Stimulated activated CD4-positive, alpha-beta T cell treated with anti-CD3 and anti-CD28 coated beads, TNF-alpha, amount 100 ng/mL, for 24 hours (primary cell): Measurements from ENCODE around the gene TAF4.
"Not testable (repeated sequence)": the region's sequence is repeated elsewhere in the genome, so short reads cannot be mapped to it uniquely, and the experiment has no call there.

Experiments used
- DNase-seq, 3 experiments: peaks; one replicate each; pipeline ENCODE4 v3.0.0-alpha.2; 2020; ENCODE audit warnings: low read depth in 3 of 3

The TAF4 gene

GRCh38 chr20:62055862-62056115 is 9.9 kb downstream of the TAF4 start:
- DNase-seq, result not testable (repeated sequence)

GRCh38 chr20:62055106-62055861 is 10.4 kb downstream of the TAF4 start:
- DNase-seq, result no peak

GRCh38 chr20:62054451-62054953 is 11.2 kb downstream of the TAF4 start:
- no peak for DNase-seq

DNA sequence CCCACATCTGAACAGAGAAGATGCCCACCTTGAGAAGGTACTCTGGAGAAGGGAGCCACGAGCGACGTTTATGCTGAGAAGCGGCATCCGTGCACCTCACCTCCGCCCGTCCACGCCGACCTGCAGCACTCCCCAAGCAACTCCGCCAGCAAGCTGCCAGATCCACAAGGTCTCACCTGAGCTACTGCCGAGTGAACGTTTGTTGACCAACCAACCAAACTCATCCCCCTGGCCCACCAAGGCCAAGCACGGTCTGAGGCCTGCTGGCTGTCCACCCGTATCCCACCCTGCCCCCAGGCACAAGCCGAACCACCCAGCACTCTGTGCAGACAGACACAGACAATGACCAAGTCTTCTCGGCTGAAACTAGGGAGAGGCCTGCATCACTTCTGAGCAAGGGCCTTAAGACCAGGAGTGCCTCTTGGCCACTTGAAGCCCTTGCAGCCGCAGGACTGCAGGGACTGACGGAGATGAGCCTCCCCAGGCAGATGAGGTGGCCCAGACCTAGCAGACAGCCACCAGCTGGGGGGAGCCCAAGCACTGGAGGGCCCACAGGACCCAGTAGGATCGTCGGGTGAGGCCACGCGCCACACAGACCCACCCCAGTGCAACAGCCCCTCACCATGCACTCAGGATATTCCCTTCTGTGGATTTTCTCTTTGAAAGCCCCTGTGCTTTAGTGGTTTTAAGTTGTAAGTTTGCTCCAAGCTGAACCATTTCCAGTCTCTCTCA is 12.1 kb downstream of the TAF4 start:
- no peak for DNase-seq

DNA sequence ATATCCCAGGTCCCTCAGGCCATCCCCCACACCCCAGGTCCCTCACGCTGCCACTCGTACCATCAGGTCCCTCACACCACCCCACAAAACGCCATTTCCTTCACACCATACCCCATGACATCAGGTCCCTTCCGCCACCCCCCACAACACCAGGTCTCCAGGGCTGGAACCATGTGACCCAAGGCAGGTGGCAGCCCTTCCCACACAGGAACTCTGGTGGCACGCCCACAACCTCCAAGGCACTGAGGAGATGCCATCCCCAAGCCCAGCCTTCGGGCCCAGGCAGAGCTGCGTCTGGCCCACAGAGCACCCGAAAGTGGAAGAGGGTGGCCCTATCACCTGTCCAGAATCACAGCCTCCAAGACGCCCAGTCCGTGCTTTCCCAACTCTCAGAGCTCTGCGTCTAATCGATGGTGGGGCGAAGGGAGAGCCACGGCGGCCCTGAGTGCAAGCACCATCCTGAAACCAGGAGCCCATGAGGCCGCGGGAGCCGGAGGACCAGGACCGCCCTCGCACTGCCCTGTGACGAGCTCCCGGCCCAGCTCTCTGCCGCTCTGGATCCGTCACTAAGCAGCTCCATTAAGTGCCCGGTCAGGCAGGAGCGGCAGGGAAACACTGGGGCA is 12.7 kb downstream of the TAF4 start:
- DNase-seq, result no peak

DNA sequence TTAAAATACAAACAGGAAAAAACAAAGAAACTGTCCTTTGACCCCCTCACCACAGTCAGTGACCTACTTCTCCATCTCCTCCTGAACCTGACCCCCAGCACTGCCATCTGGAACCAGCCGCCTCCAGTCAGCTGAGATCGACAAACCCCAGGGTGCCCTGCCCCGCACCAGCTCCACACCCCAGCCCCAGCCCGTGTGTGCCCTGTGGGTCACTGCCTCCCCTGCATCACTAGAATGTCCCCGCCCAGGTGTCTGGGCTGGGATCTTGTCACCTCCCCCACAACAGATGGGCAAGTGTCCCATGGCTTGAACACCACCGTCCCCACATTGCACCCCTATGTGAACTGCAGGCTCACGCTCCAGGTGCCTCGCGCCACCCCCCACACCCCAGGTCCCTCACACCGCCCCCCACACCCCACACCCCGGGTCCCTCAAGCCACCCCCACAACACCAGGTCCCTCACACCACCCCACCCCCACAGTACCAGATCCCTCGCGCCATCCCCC is 13.3 kb downstream of the TAF4 start:
- DNase-seq, result no peak

GRCh38 chr20:62051546-62052255 is 14.0 kb downstream of the TAF4 start:
- DNase-seq, result no peak

GRCh38 chr20:62051144-62051543 is 14.5 kb downstream of the TAF4 start:
- no peak for DNase-seq

GRCh38 chr20:62050166-62051120 is 15.2 kb downstream of the TAF4 start:
- no peak for DNase-seq

GRCh38 chr20:62049342-62050165 is 16.1 kb downstream of the TAF4 start:
- DNase-seq, result no peak

DNA sequence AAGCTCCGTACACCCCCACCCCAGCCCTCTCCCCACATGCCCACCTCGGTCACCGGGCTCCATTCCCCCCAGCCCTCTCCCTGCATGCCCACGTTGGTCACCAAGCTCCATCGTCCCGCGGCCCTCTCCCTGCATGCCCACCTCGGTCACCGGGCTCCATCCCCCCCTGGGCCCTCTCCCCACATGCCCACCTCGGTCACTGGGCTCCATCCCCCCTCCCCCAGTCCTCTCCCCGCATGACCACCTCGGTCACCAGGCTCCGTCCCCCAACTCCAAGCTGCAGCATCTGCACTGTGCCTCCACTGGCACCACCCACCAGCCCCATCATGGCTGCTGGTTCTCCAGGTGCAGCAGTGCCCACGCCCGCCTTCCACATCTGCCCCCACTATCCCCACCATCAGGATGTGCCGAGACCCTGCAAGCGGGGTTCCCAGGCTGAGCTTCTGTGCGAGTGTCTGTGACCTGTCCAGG is 16.8 kb downstream of the TAF4 start:
- DNase-seq, result no peak

- DNase-seq, result no peak
These were observed 17.3 kb downstream of the TAF4 start for GRCh38 chr20:62048346-62048761.

DNA sequence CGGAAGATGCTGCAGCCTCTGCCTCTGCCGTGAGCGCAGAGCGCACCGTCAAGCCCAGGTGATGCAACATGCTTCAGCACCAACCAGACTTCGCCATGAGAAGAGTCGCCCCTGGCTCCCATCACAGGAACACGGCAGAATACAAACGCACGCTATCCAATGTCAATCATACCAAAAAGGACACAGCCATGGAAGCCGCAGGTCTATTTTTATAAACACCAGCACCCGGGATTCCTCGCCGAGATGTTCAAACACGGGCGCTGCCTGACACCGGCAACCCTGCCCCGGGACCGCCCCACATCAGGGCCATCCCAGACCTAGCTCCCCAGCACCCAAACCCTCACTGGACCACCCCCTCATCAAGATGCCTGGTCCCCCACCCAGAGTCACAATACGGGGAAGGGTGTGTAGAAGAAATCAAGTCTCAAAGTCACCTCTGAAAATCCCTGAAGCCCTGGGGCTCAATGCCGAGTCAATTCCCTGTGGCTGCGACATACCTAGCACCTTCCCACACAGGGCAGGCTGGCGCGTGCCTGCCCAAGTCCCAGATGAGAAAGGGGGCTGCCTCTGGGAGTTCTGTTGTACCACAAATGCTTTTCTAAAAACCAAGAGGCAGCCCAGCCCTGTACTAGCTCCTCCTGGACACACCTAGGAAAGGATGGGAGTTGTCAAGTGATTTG is 17.9 kb downstream of the TAF4 start:
- no peak for DNase-seq

- no peak for DNase-seq
These were observed 19.2 kb downstream of the TAF4 start for GRCh38 chr20:62046431-62046830.

GRCh38 chr20:62045529-62046285 is 20.0 kb downstream of the TAF4 start:
- DNase-seq, result no peak

GRCh38 chr20:62045118-62045517 is 20.6 kb downstream of the TAF4 start:
- no peak for DNase-seq

DNA sequence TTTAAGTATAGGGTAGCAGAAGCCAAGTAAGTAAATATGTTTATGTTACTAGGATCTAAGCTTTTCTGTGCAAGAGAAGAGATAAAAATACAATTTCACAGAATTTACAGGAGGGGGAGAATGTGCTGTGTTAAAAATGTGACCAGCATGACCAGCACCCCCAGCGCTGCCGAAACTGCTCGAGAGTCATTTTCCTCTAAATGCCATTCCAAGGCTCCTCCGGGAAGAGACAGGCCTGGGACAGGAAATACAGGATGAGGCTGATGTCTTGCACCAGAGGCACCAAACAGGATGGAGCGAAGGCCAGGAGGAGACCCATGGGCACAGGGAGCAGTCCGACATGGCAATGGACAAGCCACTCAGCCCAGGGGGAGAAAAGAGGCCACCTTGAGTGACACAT is 21.1 kb downstream of the TAF4 start:
- DNase-seq, result no peak

DNA sequence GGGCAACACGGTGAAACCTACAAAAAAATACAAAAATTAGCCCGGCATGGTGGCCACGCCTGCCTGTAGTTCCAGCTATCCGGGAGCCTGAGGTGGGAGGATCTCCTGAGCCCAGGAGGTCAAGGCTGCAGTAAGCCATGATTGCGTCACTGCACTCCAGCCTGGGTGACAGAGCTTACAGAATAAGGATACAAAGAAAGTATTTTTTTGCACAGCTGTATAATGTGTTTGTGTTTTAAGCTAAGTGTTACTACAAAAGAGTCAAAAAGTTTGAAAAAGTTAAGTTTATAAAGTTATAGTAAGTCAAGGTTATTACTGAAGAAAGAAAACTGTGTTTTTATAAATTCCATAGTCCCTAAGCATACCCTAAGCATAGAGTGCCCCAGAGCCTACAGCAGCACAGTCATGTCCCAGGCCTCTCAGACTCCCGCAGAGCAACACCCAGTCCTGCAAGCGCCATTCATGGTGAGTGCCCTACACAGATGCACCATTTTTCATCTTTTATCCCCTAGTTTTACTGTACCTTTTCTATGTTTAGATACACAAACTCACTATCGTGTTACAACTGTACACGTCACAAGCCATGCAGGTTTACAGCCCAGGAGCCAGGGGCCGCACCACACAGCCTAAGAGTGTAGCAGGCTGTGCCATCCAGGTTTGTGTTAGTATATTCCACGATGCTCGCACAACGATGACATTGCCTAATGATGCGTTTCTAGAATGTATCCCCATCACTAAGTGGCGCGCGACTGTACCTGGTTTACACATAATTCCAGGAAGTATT is 22.4 kb downstream of the TAF4 start:
- no peak for DNase-seq
